K562 (cell line): Measurements from ENCODE around the gene DOK3. TPM values are rescaled to one million over a fixed set of nuclear protein-coding genes. Genes with fewer than 3 reads are reported as not detected.
A peak's percentile ranks its signal among the peaks of the same experiment; 100 is the strongest.

Experiments used
- AFF4 ChIP-seq: sonication (generic); formaldehyde crosslinking; IDR thresholded peaks from 2 replicates; pipeline ENCODE4 v1.8.0; 2023; ENCODE audit warnings: mild to moderate bottlenecking, missing genetic modification reagents
- ELF1 ChIP-seq: fragments of 200-800 bp; sonication (Bioruptor generic); IDR thresholded peaks from 2 replicates; pipeline ENCODE4 v1.6.1; 2016; ENCODE audit warnings: missing genetic modification characterization, missing compliant biosample characterization
- MGA ChIP-seq: fragments of 450-650 bp; IDR thresholded peaks from 2 replicates; pipeline ENCODE4 v1.6.1; 2016; ENCODE audit warnings: mild to moderate bottlenecking, moderate library complexity
- MNT ChIP-seq, 2 experiments: fragments of 450-650 bp; conservative IDR thresholded peaks; 2 replicates each; pipeline ENCODE4 v1.6.1; 2017; ENCODE audit warnings: mild to moderate bottlenecking in 2 of 2, moderate library complexity in 2 of 2
- NR4A1 ChIP-seq, 2 experiments: fragments of 250-450 bp in 1 of 2; fragments of 450-650 bp in 1 of 2; sonication (Bioruptor Pico) in 1 of 2; IDR thresholded peaks; 2 replicates each; pipeline versions ENCODE4 v1.4.0 to v1.6.1; 2016 to 2020; ENCODE audit warnings: mild to moderate bottlenecking in 2 of 2, missing compliant biosample characterization in 1 of 2, missing genetic modification characterization in 1 of 2, moderate library complexity in 1 of 2
- polyA plus RNA-seq, 8 experiments: library from polyadenylated mRNA; depleted of rRNA in 4 of 8; stranded (reverse) in 5 of 8; unstranded in 3 of 8; fragments of >200 nt; fragmentation: Nextera tagmentation in 2 of 8; fragmentation: Illumina TruSeq in 1 of 8; extraction: Ambion mirVana in 2 of 8; extraction: Trizol in 1 of 8; gene quantifications; 2 replicates each; pipeline versions ENCODE4 v1.2.1 to v1.2.3, GENCODE V29; 2011 to 2014; ENCODE audit warnings: inconsistent platforms in 1 of 8, missing spikeins in 1 of 8
- total RNA-seq, 7 experiments: library from RNA; depleted of rRNA in 6 of 7; stranded (reverse); fragments of >200 nt in 6 of 7; fragmentation: Illumina TruSeq in 2 of 7; extraction: Trizol in 2 of 7; gene quantifications; 2 replicates each; pipeline versions ENCODE4 v1.2.1 to v1.2.3, GENCODE V29; 2011 to 2021; ENCODE audit warnings: low replicate concordance in 1 of 7

DOK3 gene
- total and polyA plus RNA-seq, 9 of the 15 experiments (the other 6 are each of a cell fraction or from before 2014, with no cell fraction given): 1.3 to 23.0 (median 8.0) TPM

- TF ChIP-seq AFF4 (CRISPR knock-in tag) (peak; percentile 21; the same call in 1 of the 2 replicates), NR4A1 (CRISPR knock-in tag; IDR thresholded peaks at IDR 0.05) (peak; percentile 52; the same call in 1 of the 2 replicates), NR4A1 (tag; IDR thresholded peaks at IDR 0.05) (no peak), ELF1 (peak; percentile 54; the same call in 1 of the 2 replicates), MGA (peak; percentile 83), MNT (conservative IDR thresholded peaks at IDR 0.05) (peak; percentile 83 to 94)
Observed at GRCh38 chr5:177455036-177455660, 54.5 kb downstream of the DOK3 start (continued).
